ENCODE data around the gene CASQ2. TPM values are rescaled to one million over a fixed set of nuclear protein-coding genes. Genes with fewer than 3 reads are reported as not detected.

Gene CASQ2
- total and polyA plus RNA-seq, 9 of the 15 experiments (the other 6 are each of a cell fraction or from before 2014, with no cell fraction given) = not detected

- 4% methylated on average over 8 of the region's 8 CpGs for WGBS (ENCODE audit: insufficient coverage, low coverage, missing lambda C conversion rate)
- H3K4me1 ChIP-seq (replicated peaks in 1 of 2; ENCODE audit: control insufficient read depth in 2 of 2, insufficient read depth in 2 of 2, low read length in 2 of 2) = no peaks in the 10 kb centered on the region
- no peak overlapping the region for H2AFZ ChIP-seq (ENCODE audit: low read depth, low read length)
- no peak overlapping the region for H3K4me2 ChIP-seq (ENCODE audit: insufficient read depth, low read length)
- no peaks in the 10 kb centered on the region for H3K36me3 ChIP-seq (ENCODE audit: control insufficient read depth, insufficient read depth, low read length)
- peak; percentile 91 for FAIRE-seq
- ChIA-PET POLR2A (interaction anchor here (0.6 to 1.2 kb wide), 8 partner anchors 9 to 258 kb away, joined by 3 to 5 read pairs (median 3); no protein-coding TSS in a partner anchor), CTCF (ENCODE audit: low intra/inter-chr PET ratio) (interaction anchor here (0.6 to 3.3 kb wide), 4 partner anchors 50 to 185 kb away, joined by 3 to 22 read pairs (median 4); no protein-coding TSS in a partner anchor)
- intact Hi-C loops (cut with micrococcal nuclease) (loop anchor here (1.0 kb wide), 1 partner anchor 99 kb away; no protein-coding TSS in a partner anchor), in situ Hi-C loops (cut with MboI) (loop anchor here (5.0 kb wide), 1 partner anchor 100 kb away; no protein-coding TSS in a partner anchor)
- peak; percentile 52 to 67 (median 62) for DNase-seq (ENCODE audit: extremely low read depth in 1 of 4, low spot score in 3 of 4)
- peak; percentile 91 for ATAC-seq
- no peaks in the 10 kb centered on the region for H3K9me1 ChIP-seq (ENCODE audit: control insufficient read depth, insufficient read depth, low read length)
- no peaks in the 10 kb centered on the region for H3K9me3 ChIP-seq (replicated peaks; ENCODE audit: control insufficient read depth, insufficient read depth, low read depth, low read length)
- no TSS peak for BruUV-seq (replicated peaks)
- H3K27ac ChIP-seq (ENCODE audit: extremely low read depth, low read depth, low read length) = no peak overlapping the region
- no peaks in the 10 kb centered on the region for H3K79me2 ChIP-seq (ENCODE audit: control insufficient read depth, insufficient read depth, low read length)
- no peaks in the 10 kb centered on the region for H4K20me1 ChIP-seq (replicated peaks; ENCODE audit: control insufficient read depth, insufficient read depth, low read length)
- peaks cover 23 to 24% of the 10 kb centered on the region in 2 experiments for H3K27me3 ChIP-seq (ENCODE audit: control insufficient read depth in 2 of 2, insufficient read depth in 2 of 2, low read length in 2 of 2)
- no peak overlapping the region for H3K9ac ChIP-seq (ENCODE audit: insufficient read depth in 1 of 2, low read depth in 2 of 2, low read length in 2 of 2)
- H3K4me3 ChIP-seq = no peak overlapping the region
- 0 out of 2 replicates have a peak, but pooled peaks have one; percentile 34 for TF ChIP-seq DEAF1 (CRISPR knock-in tag; IDR thresholded peaks at IDR 0.05)
- TF ChIP-seq POLR2AphosphoS2 (IDR thresholded peaks at IDR 0.05; ENCODE audit: low read length) = no peak
- peak; percentile 57 to 63 for TF ChIP-seq RAD21 (CRISPR knock-in tag; conservative IDR thresholded peaks at IDR 0.05 in 1 of 2, IDR thresholded peaks at IDR 0.05 in 1 of 2)
- TF ChIP-seq SMC3 (conservative IDR thresholded peaks at IDR 0.05; ENCODE audit: insufficient read depth, low read depth, low read length) = peak; percentile 46; the same call in 1 of the 2 replicates
- TF ChIP-seq ZNF197 (CRISPR knock-in tag; IDR thresholded peaks at IDR 0.05; ENCODE audit: low read depth) = no peak
- no peak for TF ChIP-seq ZBTB40 (IDR thresholded peaks at IDR 0.05)
- TF ChIP-seq ZBTB40 (CRISPR knock-in tag; IDR thresholded peaks at IDR 0.05) = no peak
- TF ChIP-seq MYC (IDR thresholded peaks at IDR 0.05; ENCODE audit: low read depth, low read length) = no peak
- TF ChIP-seq MYC (CRISPR knock-in tag; IDR thresholded peaks at IDR 0.05; ENCODE audit: borderline replicate concordance, low read depth) = no peak
- peak; percentile 76 for TF ChIP-seq ZNF384 (IDR thresholded peaks at IDR 0.05; ENCODE audit: low read depth, low read length)
These were observed 61.7 kb downstream of the CASQ2 start for GRCh38 chr1:115706587-115707425.

Data from K562 (cell line).